GM19463 (cell line): ENCODE measurements around the gene TNFRSF9.

ENCODE experiments used
- ATAC-seq: cut with Tn5 transposase; IDR thresholded peaks from one replicate; pipeline ENCODE4 v1.9.1; 2021; ENCODE audit warnings: mild to moderate bottlenecking, moderate library complexity; ENCODE audit not compliant: unreplicated experiment

TNFRSF9 gene

GRCh38 chr1:7878027-7878426 is 62.6 kb downstream of the TNFRSF9 start:
- ATAC-seq, result no peak

GRCh38 chr1:7873801-7874795 is 66.5 kb downstream of the TNFRSF9 start:
- no peak for ATAC-seq

- ATAC-seq, result no peak
These were observed 69.5 kb downstream of the TNFRSF9 start for GRCh38 chr1:7871136-7871535.

- no peak for ATAC-seq
These were observed 71.3 kb downstream of the TNFRSF9 start for GRCh38 chr1:7869136-7869920.

GRCh38 chr1:7868070-7868780 is 72.4 kb downstream of the TNFRSF9 start:
- ATAC-seq, result no peak

- no peak for ATAC-seq
These were observed 74.7 kb downstream of the TNFRSF9 start for GRCh38 chr1:7865978-7866377.
